ENCODE results near the gene LAMB2.

Gene LAMB2

GRCh38 chr3:49173792-49174170 is 40.9 kb upstream of the LAMB2 start (continued):
- TF ChIP-seq, protein P1, sequence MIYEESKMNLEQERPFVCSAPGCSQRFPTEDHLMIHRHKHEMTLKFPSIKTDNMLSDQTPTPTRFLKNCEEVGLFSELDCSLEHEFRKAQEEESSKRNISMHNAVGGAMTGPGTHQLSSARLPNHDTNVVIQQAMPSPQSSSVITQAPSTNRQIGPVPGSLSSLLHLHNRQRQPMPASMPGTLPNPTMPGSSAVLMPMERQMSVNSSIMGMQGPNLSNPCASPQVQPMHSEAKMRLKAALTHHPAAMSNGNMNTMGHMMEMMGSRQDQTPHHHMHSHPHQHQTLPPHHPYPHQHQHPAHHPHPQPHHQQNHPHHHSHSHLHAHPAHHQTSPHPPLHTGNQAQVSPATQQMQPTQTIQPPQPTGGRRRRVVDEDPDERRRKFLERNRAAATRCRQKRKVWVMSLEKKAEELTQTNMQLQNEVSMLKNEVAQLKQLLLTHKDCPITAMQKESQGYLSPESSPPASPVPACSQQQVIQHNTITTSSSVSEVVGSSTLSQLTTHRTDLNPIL (CRISPR knock-in tag; IDR thresholded peaks at IDR 0.05; ENCODE audit: low read depth), result no peak
- no peak for TF ChIP-seq BACH2 (CRISPR knock-in tag; IDR thresholded peaks at IDR 0.05; ENCODE audit: borderline replicate concordance)
- no peak for TF ChIP-seq PATZ1 (CRISPR knock-in tag; IDR thresholded peaks at IDR 0.05; ENCODE audit: borderline replicate concordance)

DNA sequence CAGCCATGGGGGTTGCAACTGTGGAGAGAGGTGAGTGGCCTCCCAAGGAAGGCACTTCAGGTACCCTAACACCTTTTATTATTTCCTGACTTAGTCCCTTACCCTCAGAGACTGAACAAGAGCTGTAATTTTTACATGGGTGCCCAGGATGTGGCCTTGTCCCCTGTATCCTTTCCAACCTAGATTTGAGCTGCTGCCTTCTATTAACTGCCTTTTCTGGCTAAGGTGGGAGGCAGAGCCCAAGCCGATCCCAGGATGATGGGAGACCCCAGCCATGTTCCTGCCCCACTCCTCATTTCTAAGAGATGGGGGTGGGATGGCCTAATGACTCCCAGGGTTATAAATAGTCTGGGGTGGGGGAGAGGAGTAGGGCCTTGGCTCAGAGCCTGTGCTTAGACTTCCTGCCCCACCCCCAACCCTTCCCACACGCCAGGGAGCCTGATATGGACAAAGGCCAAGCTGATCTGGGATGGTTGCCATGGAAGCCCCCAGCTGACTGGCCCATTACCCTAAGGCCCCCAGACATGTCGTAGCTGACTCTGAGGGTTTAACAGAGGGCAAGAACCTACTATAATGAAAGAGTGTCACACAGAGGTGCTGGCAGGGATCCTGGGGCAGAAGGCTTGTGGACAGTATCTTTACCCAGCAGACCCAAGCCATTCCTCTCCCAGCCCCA is 40.4 kb upstream of the LAMB2 start:
- no peak for TF ChIP-seq SNAI2 (CRISPR knock-in tag; IDR thresholded peaks at IDR 0.05)
- TF ChIP-seq PPARA (CRISPR knock-in tag; IDR thresholded peaks at IDR 0.05; ENCODE audit: borderline replicate concordance), result no peak
- no peak for TF ChIP-seq RARB (CRISPR knock-in tag; IDR thresholded peaks at IDR 0.05)
- TF ChIP-seq TSHZ2 (CRISPR knock-in tag; IDR thresholded peaks at IDR 0.05), result peak; percentile 10; the same call in 1 of the 2 replicates
- peak; percentile 4; the same call in 2 of the 3 replicates for ATAC-seq

DNA sequence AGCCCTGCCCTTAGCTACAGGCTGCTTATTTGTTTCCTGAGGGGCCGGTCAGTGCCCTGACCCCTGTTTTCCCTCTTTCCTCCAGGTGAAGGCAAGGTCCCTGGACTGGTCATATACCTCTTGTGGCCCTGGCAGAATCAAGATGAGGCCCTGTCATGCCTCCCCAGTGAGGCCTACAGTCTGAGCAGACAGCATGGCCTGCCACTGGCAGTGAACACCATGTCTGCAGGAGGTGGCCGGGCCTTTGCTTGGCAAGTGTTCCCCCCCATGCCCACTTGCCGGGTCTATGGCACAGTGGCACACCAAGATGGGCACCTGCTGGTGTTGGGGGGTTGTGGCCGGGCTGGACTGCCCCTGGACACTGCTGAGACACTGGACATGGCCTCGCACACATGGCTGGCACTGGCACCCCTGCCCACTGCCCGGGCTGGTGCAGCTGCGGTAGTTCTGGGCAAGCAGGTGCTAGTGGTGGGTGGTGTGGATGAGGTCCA is 39.7 kb upstream of the LAMB2 start:
- no peak for ATAC-seq
- no peak for TF ChIP-seq ZFP30 (CRISPR knock-in tag; IDR thresholded peaks at IDR 0.05)
- TF ChIP-seq, protein P2, sequence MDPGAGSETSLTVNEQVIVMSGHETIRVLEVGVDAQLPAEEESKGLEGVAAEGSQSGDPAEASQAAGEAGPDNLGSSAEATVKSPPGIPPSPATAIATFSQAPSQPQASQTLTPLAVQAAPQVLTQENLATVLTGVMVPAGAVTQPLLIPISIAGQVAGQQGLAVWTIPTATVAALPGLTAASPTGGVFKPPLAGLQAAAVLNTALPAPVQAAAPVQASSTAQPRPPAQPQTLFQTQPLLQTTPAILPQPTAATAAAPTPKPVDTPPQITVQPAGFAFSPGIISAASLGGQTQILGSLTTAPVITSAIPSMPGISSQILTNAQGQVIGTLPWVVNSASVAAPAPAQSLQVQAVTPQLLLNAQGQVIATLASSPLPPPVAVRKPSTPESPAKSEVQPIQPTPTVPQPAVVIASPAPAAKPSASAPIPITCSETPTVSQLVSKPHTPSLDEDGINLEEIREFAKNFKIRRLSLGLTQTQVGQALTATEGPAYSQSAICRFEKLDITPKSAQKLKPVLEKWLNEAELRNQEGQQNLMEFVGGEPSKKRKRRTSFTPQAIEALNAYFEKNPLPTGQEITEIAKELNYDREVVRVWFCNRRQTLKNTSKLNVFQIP (CRISPR knock-in tag; IDR thresholded peaks at IDR 0.05; ENCODE audit: borderline replicate concordance, low read depth), result no peak
- no peak for TF ChIP-seq ZC3H10 (CRISPR knock-in tag; IDR thresholded peaks at IDR 0.05)
- no peak for TF ChIP-seq ZNF565 (CRISPR knock-in tag; conservative IDR thresholded peaks at IDR 0.05; ENCODE audit: low read depth)
- TF ChIP-seq ESRRG (CRISPR knock-in tag; IDR thresholded peaks at IDR 0.05), result no peak
- no peak for TF ChIP-seq GLIS3 (CRISPR knock-in tag; IDR thresholded peaks at IDR 0.05)
- TF ChIP-seq, protein P3, sequence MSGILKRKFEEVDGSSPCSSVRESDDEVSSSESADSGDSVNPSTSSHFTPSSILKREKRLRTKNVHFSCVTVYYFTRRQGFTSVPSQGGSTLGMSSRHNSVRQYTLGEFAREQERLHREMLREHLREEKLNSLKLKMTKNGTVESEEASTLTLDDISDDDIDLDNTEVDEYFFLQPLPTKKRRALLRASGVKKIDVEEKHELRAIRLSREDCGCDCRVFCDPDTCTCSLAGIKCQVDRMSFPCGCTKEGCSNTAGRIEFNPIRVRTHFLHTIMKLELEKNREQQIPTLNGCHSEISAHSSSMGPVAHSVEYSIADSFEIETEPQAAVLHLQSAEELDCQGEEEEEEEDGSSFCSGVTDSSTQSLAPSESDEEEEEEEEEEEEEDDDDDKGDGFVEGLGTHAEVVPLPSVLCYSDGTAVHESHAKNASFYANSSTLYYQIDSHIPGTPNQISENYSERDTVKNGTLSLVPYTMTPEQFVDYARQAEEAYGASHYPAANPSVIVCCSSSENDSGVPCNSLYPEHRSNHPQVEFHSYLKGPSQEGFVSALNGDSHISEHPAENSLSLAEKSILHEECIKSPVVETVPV (CRISPR knock-in tag; IDR thresholded peaks at IDR 0.05), result no peak
- no peak for TF ChIP-seq ZNF70 (CRISPR knock-in tag; IDR thresholded peaks at IDR 0.05)
- no peak for TF ChIP-seq ISL1 (CRISPR knock-in tag; IDR thresholded peaks at IDR 0.05)
- no peak for TF ChIP-seq OSR1 (CRISPR knock-in tag; IDR thresholded peaks at IDR 0.05)
- no peak for TF ChIP-seq PATZ1 (CRISPR knock-in tag; IDR thresholded peaks at IDR 0.05; ENCODE audit: borderline replicate concordance)
